ENCODE results near the gene LRCH3. TPM values are rescaled to one million over a fixed set of nuclear protein-coding genes. Genes with fewer than 3 reads are reported as not detected.

Gene LRCH3
- polyA plus RNA-seq, 1 donor from 2014 or later: 41.4 TPM

- Histone ChIP-seq H3K4me2 (ENCODE audit: low read length) (no peak overlapping the region), H3K9me3 (ENCODE audit: low read length) (no peaks in the 10 kb centered on the region), H3K79me2 (replicated peaks; ENCODE audit: insufficient read depth, low read length) (peaks cover 89% of the 10 kb centered on the region), H2AFZ (ENCODE audit: low read depth, low read length) (no peak overlapping the region), H3K9me2 (ENCODE audit: insufficient read depth, low read length) (no peaks in the 10 kb centered on the region), H3K27ac (ENCODE audit: low read length) (no peak overlapping the region), H3K27me3 (ENCODE audit: insufficient read depth, low read depth, low read length) (no peaks in the 10 kb centered on the region), H3F3A (ENCODE audit: insufficient read depth, low read length, poor library complexity, severe bottlenecking) (no peaks in the 10 kb centered on the region), H3K9ac (ENCODE audit: low read length) (no peak overlapping the region), H4K20me1 (ENCODE audit: insufficient read depth) (no peaks in the 10 kb centered on the region), H3K36me3 (ENCODE audit: insufficient read depth, low read length) (no peaks in the 10 kb centered on the region), H3K4me3 (ENCODE audit: low read length) (no peak overlapping the region)
- TF ChIP-seq POLR2AphosphoS5 (IDR thresholded peaks at IDR 0.05) (no peak), SMC3 (conservative IDR thresholded peaks at IDR 0.05; ENCODE audit: poor library complexity) (no peak), MXI1 (conservative IDR thresholded peaks at IDR 0.05; ENCODE audit: poor library complexity, severe bottlenecking) (no peak), RAD21 (conservative IDR thresholded peaks at IDR 0.05) (no peak), EP300 (conservative IDR thresholded peaks at IDR 0.05; ENCODE audit: poor library complexity, severe bottlenecking) (no peak)
Measured at GRCh38 chr3:197798863-197799262, 7.8 kb downstream of the LRCH3 start.

GRCh38 chr3:197800379-197800778 lies 9.3 kb downstream of the LRCH3 start:
- TF ChIP-seq SMC3 (conservative IDR thresholded peaks at IDR 0.05; ENCODE audit: poor library complexity) (no peak), MXI1 (conservative IDR thresholded peaks at IDR 0.05; ENCODE audit: poor library complexity, severe bottlenecking) (no peak), REST (IDR thresholded peaks at IDR 0.05; ENCODE audit: borderline replicate concordance) (no peak), TAF1 (IDR thresholded peaks at IDR 0.05; ENCODE audit: low read depth) (no peak)
- Histone ChIP-seq H3K9ac (ENCODE audit: low read length) (no peak overlapping the region), H3K9me2 (ENCODE audit: insufficient read depth, low read length) (no peaks in the 10 kb centered on the region), H3K36me3 (ENCODE audit: insufficient read depth, low read length) (no peaks in the 10 kb centered on the region), H3K4me3 (ENCODE audit: low read length) (no peak overlapping the region), H3K9me3 (ENCODE audit: low read length) (no peaks in the 10 kb centered on the region), H3K4me2 (ENCODE audit: low read length) (no peak overlapping the region), H3F3A (ENCODE audit: insufficient read depth, low read length, poor library complexity, severe bottlenecking) (no peaks in the 10 kb centered on the region), H2AFZ (ENCODE audit: low read depth, low read length) (no peak overlapping the region), H3K27me3 (ENCODE audit: insufficient read depth, low read depth, low read length) (no peaks in the 10 kb centered on the region), H3K27ac (ENCODE audit: low read length) (no peak overlapping the region), H3K79me2 (replicated peaks; ENCODE audit: insufficient read depth, low read length) (peaks cover 80% of the 10 kb centered on the region), H4K20me1 (ENCODE audit: insufficient read depth) (no peaks in the 10 kb centered on the region)

DNA sequence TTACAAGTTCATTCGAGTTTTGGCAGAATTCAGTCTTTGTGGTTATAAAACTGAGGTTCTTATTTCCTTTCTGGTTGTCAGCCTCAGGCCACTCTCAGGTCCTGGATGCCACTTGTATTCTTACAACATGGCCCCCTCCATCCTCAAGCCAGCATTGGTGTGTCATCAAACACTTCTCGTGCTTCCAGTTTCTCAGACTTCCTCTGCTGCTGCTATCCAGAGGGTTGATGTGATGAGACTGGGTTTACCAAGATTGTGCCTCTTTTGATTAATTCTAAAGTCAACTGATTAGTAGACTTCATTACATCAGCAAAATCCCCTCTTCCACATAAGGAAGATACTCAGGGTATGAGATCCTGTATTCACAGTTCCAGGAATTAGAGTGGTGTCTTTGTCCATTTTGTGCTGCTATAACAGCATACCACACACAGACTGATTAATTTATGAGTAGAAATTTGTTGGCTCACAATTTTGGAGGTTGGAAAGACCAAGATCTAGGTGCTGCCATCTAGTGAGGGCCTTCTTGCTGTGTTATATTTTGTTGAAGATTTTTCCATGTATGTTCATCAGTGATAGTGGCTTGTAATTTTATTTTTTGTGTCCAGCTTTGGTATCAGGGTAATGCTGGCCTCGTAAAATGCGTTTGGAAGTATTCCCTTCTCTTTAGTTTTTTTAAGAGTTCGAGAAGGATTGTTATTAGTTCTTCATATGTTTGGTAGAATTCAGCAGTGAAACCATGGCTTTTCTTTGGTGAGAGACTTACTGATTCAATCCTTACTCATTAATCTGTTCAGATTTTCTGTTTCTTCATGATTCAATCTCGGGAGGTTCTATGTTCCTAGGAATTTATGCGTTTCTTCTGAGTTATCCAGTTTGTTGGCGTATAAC lies 11.1 kb downstream of the LRCH3 start:
- Histone ChIP-seq H3K4me2 (ENCODE audit: low read length) (no peak overlapping the region), H3K9me2 (ENCODE audit: insufficient read depth, low read length) (no peaks in the 10 kb centered on the region), H3K4me3 (ENCODE audit: low read length) (no peak overlapping the region), H3K36me3 (ENCODE audit: insufficient read depth, low read length) (no peaks in the 10 kb centered on the region), H3K9me3 (ENCODE audit: low read length) (no peaks in the 10 kb centered on the region), H3F3A (ENCODE audit: insufficient read depth, low read length, poor library complexity, severe bottlenecking) (no peaks in the 10 kb centered on the region), H3K27me3 (ENCODE audit: insufficient read depth, low read depth, low read length) (no peaks in the 10 kb centered on the region), H3K9ac (ENCODE audit: low read length) (no peak overlapping the region), H3K27ac (ENCODE audit: low read length) (no peak overlapping the region), H2AFZ (ENCODE audit: low read depth, low read length) (no peak overlapping the region), H3K79me2 (replicated peaks; ENCODE audit: insufficient read depth, low read length) (peaks cover 65% of the 10 kb centered on the region), H4K20me1 (ENCODE audit: insufficient read depth) (no peaks in the 10 kb centered on the region)
- TF ChIP-seq SMC3 (conservative IDR thresholded peaks at IDR 0.05; ENCODE audit: poor library complexity) (no peak), EP300 (conservative IDR thresholded peaks at IDR 0.05; ENCODE audit: poor library complexity, severe bottlenecking) (no peak), RAD21 (conservative IDR thresholded peaks at IDR 0.05) (no peak), MXI1 (conservative IDR thresholded peaks at IDR 0.05; ENCODE audit: poor library complexity, severe bottlenecking) (no peak), TAF1 (IDR thresholded peaks at IDR 0.05; ENCODE audit: low read depth) (no peak), REST (IDR thresholded peaks at IDR 0.05; ENCODE audit: borderline replicate concordance) (no peak), POLR2AphosphoS5 (IDR thresholded peaks at IDR 0.05) (no peak), EZH2 (IDR thresholded peaks at IDR 0.05; ENCODE audit: borderline replicate concordance, insufficient read depth, low read length, poor library complexity, severe bottlenecking) (no peak)
- TF ChIP-seq, protein P1, sequence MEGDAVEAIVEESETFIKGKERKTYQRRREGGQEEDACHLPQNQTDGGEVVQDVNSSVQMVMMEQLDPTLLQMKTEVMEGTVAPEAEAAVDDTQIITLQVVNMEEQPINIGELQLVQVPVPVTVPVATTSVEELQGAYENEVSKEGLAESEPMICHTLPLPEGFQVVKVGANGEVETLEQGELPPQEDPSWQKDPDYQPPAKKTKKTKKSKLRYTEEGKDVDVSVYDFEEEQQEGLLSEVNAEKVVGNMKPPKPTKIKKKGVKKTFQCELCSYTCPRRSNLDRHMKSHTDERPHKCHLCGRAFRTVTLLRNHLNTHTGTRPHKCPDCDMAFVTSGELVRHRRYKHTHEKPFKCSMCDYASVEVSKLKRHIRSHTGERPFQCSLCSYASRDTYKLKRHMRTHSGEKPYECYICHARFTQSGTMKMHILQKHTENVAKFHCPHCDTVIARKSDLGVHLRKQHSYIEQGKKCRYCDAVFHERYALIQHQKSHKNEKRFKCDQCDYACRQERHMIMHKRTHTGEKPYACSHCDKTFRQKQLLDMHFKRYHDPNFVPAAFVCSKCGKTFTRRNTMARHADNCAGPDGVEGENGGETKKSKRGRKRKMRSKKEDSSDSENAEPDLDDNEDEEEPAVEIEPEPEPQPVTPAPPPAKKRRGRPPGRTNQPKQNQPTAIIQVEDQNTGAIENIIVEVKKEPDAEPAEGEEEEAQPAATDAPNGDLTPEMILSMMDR (IDR thresholded peaks at IDR 0.05; ENCODE audit: poor library complexity, severe bottlenecking): no peak

Measured in neural cell (in vitro differentiated cells).